ENCODE measurements around the gene IQSEC3.
"Not testable (repeated sequence)": the region's sequence is repeated elsewhere in the genome, so short reads cannot be mapped to it uniquely, and the experiment has no call there.

Gene IQSEC3

DNA sequence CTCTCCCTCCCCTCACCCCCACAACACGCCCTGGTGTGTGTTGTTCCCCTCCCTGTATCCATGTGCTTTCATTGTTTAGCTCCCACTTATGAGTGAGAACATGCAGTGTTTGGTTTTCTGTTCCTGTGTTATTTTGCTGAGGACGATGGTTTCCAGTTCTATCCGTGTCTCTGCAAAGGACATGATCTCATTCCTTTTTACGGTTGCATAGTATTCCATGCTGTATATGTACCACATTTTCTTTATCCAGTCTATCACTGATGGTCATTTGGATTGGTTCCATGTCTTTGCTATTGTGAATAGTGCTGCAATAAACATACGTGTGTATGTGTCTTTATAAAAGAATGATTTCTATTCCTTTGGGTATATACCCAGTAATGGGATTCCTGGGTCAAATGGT is 20.0 kb upstream of the IQSEC3 start:
- POLR2A ChIA-PET; CTCF ChIA-PET; H3K4me3 ChIP-seq (ENCODE audit: low read depth, low read length); H3K9me3 ChIP-seq (ENCODE audit: control insufficient read depth, insufficient read depth, low read depth, low read length); H3K27ac ChIP-seq (ENCODE audit: extremely low read depth, low read depth, low read length); H3K36me3 ChIP-seq (ENCODE audit: control insufficient read depth in 2 of 2, insufficient read depth in 1 of 2, low read length in 2 of 2); H3K4me1 ChIP-seq (ENCODE audit: control insufficient read depth, insufficient read depth, low read length): not testable (repeated sequence)
- peak; percentile 92 for TF ChIP-seq ZNF146 (tag by site-specific recombination; IDR thresholded peaks at IDR 0.05)

DNA sequence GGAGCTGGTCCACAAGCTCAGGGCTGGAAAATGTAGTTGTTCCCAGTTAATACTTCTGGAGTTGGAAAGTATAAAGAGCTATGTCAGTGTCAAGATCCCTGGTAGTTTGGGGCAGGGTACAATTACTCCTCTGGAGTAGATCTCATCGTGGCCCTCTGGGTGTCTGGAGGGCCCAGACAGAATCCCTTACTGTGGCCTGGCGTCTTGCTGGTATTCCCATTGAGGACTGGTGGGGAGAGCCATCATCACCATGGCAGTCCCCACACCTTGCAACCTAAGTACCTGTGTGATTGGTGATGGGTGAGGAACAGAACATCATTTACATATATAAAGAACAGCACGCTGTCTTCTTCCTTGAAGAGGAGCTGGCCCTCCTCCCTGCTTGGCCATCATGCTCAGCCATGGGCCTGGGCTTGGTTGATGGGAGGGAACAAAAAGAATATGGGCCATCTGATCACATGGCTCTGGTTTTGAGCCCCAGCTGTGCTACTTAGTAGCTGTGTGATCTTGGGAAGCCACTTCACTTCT is 18.8 kb upstream of the IQSEC3 start:
- H3K9me3 ChIP-seq (ENCODE audit: control insufficient read depth, insufficient read depth, low read depth, low read length); H3K4me3 ChIP-seq (ENCODE audit: low read depth, low read length); POLR2A ChIA-PET; H3K4me1 ChIP-seq (ENCODE audit: control insufficient read depth, insufficient read depth, low read length); CTCF ChIA-PET; H3K27ac ChIP-seq (ENCODE audit: extremely low read depth, low read depth, low read length); H3K36me3 ChIP-seq (ENCODE audit: control insufficient read depth in 2 of 2, insufficient read depth in 1 of 2, low read length in 2 of 2): not testable (repeated sequence)

DNA sequence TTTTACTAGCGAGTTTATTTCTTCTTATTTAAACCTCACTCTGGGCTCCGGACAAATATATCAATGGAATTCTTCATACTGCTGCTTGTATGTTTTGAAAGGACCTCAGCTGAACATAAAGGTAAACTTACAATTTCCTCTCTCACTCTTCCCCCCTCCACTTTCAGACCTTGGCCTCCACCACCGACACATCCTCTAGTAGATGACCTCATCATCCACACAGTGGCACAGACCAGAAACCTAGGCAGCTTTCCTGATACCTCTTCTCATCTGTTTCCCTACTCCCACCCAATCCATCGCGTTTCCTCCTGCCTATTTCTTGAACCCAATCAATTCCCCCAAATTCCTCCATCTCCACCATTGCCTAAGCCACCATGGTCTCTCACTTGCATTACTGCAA is 17.4 kb upstream of the IQSEC3 start:
- CTCF ChIA-PET; H3K9me3 ChIP-seq (ENCODE audit: control insufficient read depth, insufficient read depth, low read depth, low read length); POLR2A ChIA-PET; H3K4me3 ChIP-seq (ENCODE audit: low read depth, low read length); H3K36me3 ChIP-seq (ENCODE audit: control insufficient read depth in 2 of 2, insufficient read depth in 1 of 2, low read length in 2 of 2); H3K4me1 ChIP-seq (ENCODE audit: control insufficient read depth, insufficient read depth, low read length); H3K27ac ChIP-seq (ENCODE audit: extremely low read depth, low read depth, low read length): not testable (repeated sequence)
- TF ChIP-seq ZFHX2 (tag by site-specific recombination; conservative IDR thresholded peaks at IDR 0.05) = peak; percentile 33; the same call in 1 of the 2 replicates
- peak; percentile 75 for TF ChIP-seq ZNF398 (tag by site-specific recombination; IDR thresholded peaks at IDR 0.05)
- TF ChIP-seq ZBTB21 (tag by site-specific recombination; IDR thresholded peaks at IDR 0.05) = 0 out of 2 replicates have a peak, but pooled peaks have one; percentile 20
- peak; percentile 16; the same call in 1 of the 2 replicates for TF ChIP-seq ZNF600 (tag by site-specific recombination; IDR thresholded peaks at IDR 0.05)
- peak; percentile 33; the same call in 1 of the 2 replicates for TF ChIP-seq ZBTB17 (tag by site-specific recombination; IDR thresholded peaks at IDR 0.05)
- peak; percentile 32; the same call in 1 of the 2 replicates for TF ChIP-seq EGR2 (tag by site-specific recombination; IDR thresholded peaks at IDR 0.05; ENCODE audit: low read depth)
- 0 out of 2 replicates have a peak, but pooled peaks have one; percentile 23 for TF ChIP-seq PRDM1 (tag by site-specific recombination; IDR thresholded peaks at IDR 0.05)
- peak; percentile 37; the same call in 1 of the 2 replicates for TF ChIP-seq ZNF366 (tag by site-specific recombination; conservative IDR thresholded peaks at IDR 0.05)
- peak; percentile 75 for TF ChIP-seq ATF2 (tag by site-specific recombination; IDR thresholded peaks at IDR 0.05; ENCODE audit: low read depth)

GRCh38 chr12:51087-51486 is 15.5 kb upstream of the IQSEC3 start:
- POLR2A ChIA-PET; H3K4me3 ChIP-seq (ENCODE audit: low read depth, low read length); H3K4me1 ChIP-seq (ENCODE audit: control insufficient read depth, insufficient read depth, low read length); H3K36me3 ChIP-seq (ENCODE audit: control insufficient read depth in 2 of 2, insufficient read depth in 1 of 2, low read length in 2 of 2); CTCF ChIA-PET; H3K9me3 ChIP-seq (ENCODE audit: control insufficient read depth, insufficient read depth, low read depth, low read length); H3K27ac ChIP-seq (ENCODE audit: extremely low read depth, low read depth, low read length): not testable (repeated sequence)

- H3K9me3 ChIP-seq (ENCODE audit: control insufficient read depth, insufficient read depth, low read depth, low read length); CTCF ChIA-PET; H3K4me3 ChIP-seq (ENCODE audit: low read depth, low read length); H3K27ac ChIP-seq (ENCODE audit: extremely low read depth, low read depth, low read length); H3K36me3 ChIP-seq (ENCODE audit: control insufficient read depth in 2 of 2, insufficient read depth in 1 of 2, low read length in 2 of 2); H3K4me1 ChIP-seq (ENCODE audit: control insufficient read depth, insufficient read depth, low read length); POLR2A ChIA-PET: not testable (repeated sequence)
These were observed 14.6 kb upstream of the IQSEC3 start for GRCh38 chr12:51962-52361.
